Activated effector memory CD4-positive, alpha-beta T cell treated with Interleukin-2 at 50 U/mL for 16 hours (primary cell): Measurements from ENCODE around the gene UNC5C.

ENCODE experiments used
- DNase-seq: peaks from one replicate; pipeline ENCODE4 v3.0.0-alpha.2; 2020

UNC5C gene

GRCh38 chr4:95516528-95517017 is 32.2 kb downstream of the UNC5C start:
- no peak for DNase-seq

- DNase-seq: no peak
Observed at GRCh38 chr4:95515589-95515988, 33.2 kb downstream of the UNC5C start.

- DNase-seq: no peak
Observed at GRCh38 chr4:95513022-95513421, 35.8 kb downstream of the UNC5C start.

- DNase-seq: no peak
Observed at GRCh38 chr4:95511477-95511876, 37.3 kb downstream of the UNC5C start.

- no peak for DNase-seq
Observed at GRCh38 chr4:95510877-95511276, 37.9 kb downstream of the UNC5C start.

- no peak for DNase-seq
Observed at GRCh38 chr4:95510145-95510544, 38.6 kb downstream of the UNC5C start.

GRCh38 chr4:95508421-95508820 is 40.4 kb downstream of the UNC5C start:
- DNase-seq: no peak

- DNase-seq: no peak
Observed at GRCh38 chr4:95507561-95507960, 41.2 kb downstream of the UNC5C start.

GRCh38 chr4:95507147-95507546 is 41.6 kb downstream of the UNC5C start:
- DNase-seq: no peak

GRCh38 chr4:95506264-95506663 is 42.5 kb downstream of the UNC5C start:
- DNase-seq: no peak

GRCh38 chr4:95505799-95506198 is 43.0 kb downstream of the UNC5C start:
- DNase-seq: no peak

- no peak for DNase-seq
Observed at GRCh38 chr4:95505151-95505550, 43.6 kb downstream of the UNC5C start.

GRCh38 chr4:95504501-95504900 is 44.3 kb downstream of the UNC5C start:
- no peak for DNase-seq

GRCh38 chr4:95500361-95500760 is 48.4 kb downstream of the UNC5C start:
- no peak for DNase-seq

GRCh38 chr4:95499291-95499696 is 49.5 kb downstream of the UNC5C start:
- DNase-seq: no peak

GRCh38 chr4:95494186-95494585 is 54.6 kb downstream of the UNC5C start:
- DNase-seq: no peak

GRCh38 chr4:95478679-95479078 is 70.1 kb downstream of the UNC5C start:
- no peak for DNase-seq

- DNase-seq: no peak
Observed at GRCh38 chr4:95476121-95476520, 72.7 kb downstream of the UNC5C start.

GRCh38 chr4:95472534-95472933 is 76.2 kb downstream of the UNC5C start:
- no peak for DNase-seq

GRCh38 chr4:95470622-95471021 is 78.2 kb downstream of the UNC5C start:
- DNase-seq: no peak

- DNase-seq: no peak
Observed at GRCh38 chr4:95469617-95470016, 79.2 kb downstream of the UNC5C start.

- no peak for DNase-seq
Observed at GRCh38 chr4:95466791-95467190, 82.0 kb downstream of the UNC5C start.

GRCh38 chr4:95465010-95465409 is 83.8 kb downstream of the UNC5C start:
- DNase-seq: no peak

GRCh38 chr4:95462921-95463320 is 85.9 kb downstream of the UNC5C start:
- DNase-seq: no peak

GRCh38 chr4:95457353-95457752 is 91.4 kb downstream of the UNC5C start:
- DNase-seq: no peak

- no peak for DNase-seq
Observed at GRCh38 chr4:95450294-95450693, 98.5 kb downstream of the UNC5C start.
